Measurements from ENCODE around the gene RAD51B. TPM values are rescaled to one million over a fixed set of nuclear protein-coding genes. Genes with fewer than 3 reads are reported as not detected.

Gene RAD51B
- total RNA-seq, 6 donors from 2014 or later = 10.6 to 63.9 (median 18.4) TPM

- no peak for TF ChIP-seq POLR2AphosphoS5 (IDR thresholded peaks at IDR 0.05)
- no peak for TF ChIP-seq EP300 (IDR thresholded peaks at IDR 0.05)
- peak in 1 of 6 experiments; percentile 12 for TF ChIP-seq CTCF (IDR thresholded peaks at IDR 0.05)
- TF ChIP-seq POLR2A (IDR thresholded peaks at IDR 0.05) = no peak
- Histone ChIP-seq H3K4me3 (no peak overlapping the region), H3K27me3 (no peaks in the 10 kb centered on the region), H3K27ac (no peak overlapping the region), H3K36me3 (no peaks in the 10 kb centered on the region), H3K4me1 (no peaks in the 10 kb centered on the region), H3K9me3 (no peaks in the 10 kb centered on the region)
- ATAC-seq (ENCODE audit: low FRiP score in 2 of 2) = no peak
- 56 to 62% methylated on average over 1 of the region's 1 CpG for WGBS, 2 donors
- no peak for DNase-seq
These were observed 64.1 kb downstream of the RAD51B start for GRCh38 chr14:67883717-67884116.

DNA sequence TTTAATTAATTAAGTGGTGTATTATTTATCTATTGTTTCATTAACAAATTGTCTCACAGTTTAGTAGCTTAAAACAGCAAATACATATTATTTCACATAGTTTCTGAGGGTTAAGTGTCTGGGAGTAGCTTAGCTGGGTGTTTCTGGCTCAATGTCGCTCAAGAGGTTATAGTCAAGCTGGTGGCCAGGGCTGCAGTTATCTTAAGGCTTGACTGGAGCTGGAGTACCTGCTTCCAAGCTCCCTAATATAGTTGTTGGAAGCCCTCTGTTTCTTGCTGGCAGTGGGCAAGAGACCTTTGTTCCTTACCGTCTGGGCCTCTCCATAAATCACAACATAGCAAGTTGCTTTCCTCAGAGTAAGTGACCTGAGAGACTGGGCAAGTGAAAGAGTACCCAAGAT is 66.6 kb downstream of the RAD51B start:
- no peaks in the 10 kb centered on the region for H3K9me3 ChIP-seq
- WGBS, 2 donors = 94 to 96% methylated on average over 2 of the region's 2 CpGs
- no peaks in the 10 kb centered on the region for H3K36me3 ChIP-seq
- H3K27ac ChIP-seq = no peak overlapping the region
- no peaks in the 10 kb centered on the region for H3K4me1 ChIP-seq
- no peak for ATAC-seq (ENCODE audit: low FRiP score in 2 of 2)
- H3K27me3 ChIP-seq = no peaks in the 10 kb centered on the region
- no peak for DNase-seq
- no peak overlapping the region for H3K4me3 ChIP-seq
- TF ChIP-seq POLR2A (IDR thresholded peaks at IDR 0.05) (no peak), POLR2AphosphoS5 (IDR thresholded peaks at IDR 0.05) (no peak), CTCF (IDR thresholded peaks at IDR 0.05) (no peak)

- Histone ChIP-seq H3K36me3 (no peaks in the 10 kb centered on the region), H3K27ac (no peak overlapping the region), H3K27me3 (no peaks in the 10 kb centered on the region), H3K4me1 (no peaks in the 10 kb centered on the region), H3K9me3 (no peaks in the 10 kb centered on the region), H3K4me3 (no peak overlapping the region)
- DNase-seq (no peak), ATAC-seq (ENCODE audit: low FRiP score in 2 of 2) (no peak)
- TF ChIP-seq CTCF (IDR thresholded peaks at IDR 0.05) (no peak), EP300 (IDR thresholded peaks at IDR 0.05) (no peak), POLR2A (IDR thresholded peaks at IDR 0.05) (no peak), POLR2AphosphoS5 (IDR thresholded peaks at IDR 0.05) (no peak)
- WGBS, 2 donors = 81 to 85% methylated on average over 3 of the region's 3 CpGs
These were observed 67.9 kb downstream of the RAD51B start for GRCh38 chr14:67887478-67887877.

DNA sequence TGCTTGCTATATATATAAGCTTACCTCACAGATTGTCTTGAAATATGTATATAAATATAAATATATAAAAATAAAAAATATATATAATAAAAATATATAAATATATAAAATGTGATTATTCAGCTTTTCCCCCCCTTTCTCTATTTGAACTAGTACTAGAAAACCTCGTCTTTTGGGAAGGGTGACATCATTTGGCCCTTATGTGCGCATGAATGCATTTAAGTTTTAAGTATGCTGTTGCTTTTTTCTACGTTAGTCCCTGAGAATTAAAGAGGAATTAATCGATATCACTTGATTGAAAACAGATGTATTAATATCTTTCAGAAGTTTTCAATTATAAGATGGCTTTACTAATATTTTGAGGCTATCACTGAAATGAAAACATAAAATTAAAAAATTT is 69.9 kb downstream of the RAD51B start:
- WGBS, 2 donors = 94 to 96% methylated on average over 4 of the region's 4 CpGs

More for the DNA sequence above, 69.9 kb downstream of the RAD51B start:
- H3K9me3 ChIP-seq = no peaks in the 10 kb centered on the region
- no peaks in the 10 kb centered on the region for H3K4me1 ChIP-seq
- no peaks in the 10 kb centered on the region for H3K36me3 ChIP-seq
- H3K4me3 ChIP-seq = no peak overlapping the region
- H3K27me3 ChIP-seq = no peaks in the 10 kb centered on the region
- no peak for TF ChIP-seq POLR2A (IDR thresholded peaks at IDR 0.05)
- no peak for TF ChIP-seq POLR2AphosphoS5 (IDR thresholded peaks at IDR 0.05)
- TF ChIP-seq EP300 (IDR thresholded peaks at IDR 0.05) = no peak
- no peak for TF ChIP-seq CTCF (IDR thresholded peaks at IDR 0.05)
- H3K27ac ChIP-seq = no peak overlapping the region
- DNase-seq (no peak), ATAC-seq (ENCODE audit: low FRiP score in 2 of 2) (no peak)

Data from upper lobe of left lung (tissue), 6 donors.